K562 (cell line): ENCODE data around the gene SGCG.

ENCODE experiments used
- FOSL1 ChIP-seq: fragments of 200-800 bp; sonication (Bioruptor generic); conservative IDR thresholded peaks from 2 replicates; pipeline ENCODE4 v1.6.1; 2016; ENCODE audit warnings: missing genetic modification characterization, missing compliant biosample characterization
- POLR2A ChIP-seq: fragments of 450-650 bp; conservative IDR thresholded peaks from 2 replicates; pipeline ENCODE4 v1.6.1; 2016
- SMAD1 ChIP-seq: fragments of 150-350 bp; IDR thresholded peaks from 2 replicates; pipeline ENCODE4 v1.6.1; 2014; ENCODE audit warnings: low read length, low read depth; ENCODE audit not compliant: partially characterized antibody
- STAT5B ChIP-seq: fragments of 250-450 bp; sonication (Bioruptor Pico); IDR thresholded peaks from 2 replicates; pipeline ENCODE4 v1.8.0; 2021; ENCODE audit warnings: mild to moderate bottlenecking, inconsistent platforms
- SUPT5H ChIP-seq: fragments of 450-650 bp; IDR thresholded peaks from 2 replicates; pipeline ENCODE4 v1.6.1; 2016
- ZNF24 ChIP-seq: fragments of 450-650 bp; IDR thresholded peaks from 2 replicates; pipeline ENCODE4 v1.6.1; 2016
- ZNF274 ChIP-seq: IDR thresholded peaks from 2 replicates; pipeline ENCODE4 v1.6.1; 2011; ENCODE audit warnings: low read depth, mild to moderate bottlenecking, low read length, moderate library complexity, borderline replicate concordance
- TF ChIP-seq, protein P1 (sequence below), 3 experiments: IDR thresholded peaks in 2 of 3; conservative IDR thresholded peaks in 1 of 3; 2 replicates each; pipeline ENCODE4 v1.5.1; 2011 to 2012; ENCODE audit warnings: low read length in 3 of 3, mild to moderate bottlenecking in 3 of 3, control low read depth in 2 of 3, improper control_type of control experiment in 1 of 3, inconsistent platforms in 1 of 3, low read depth in 1 of 3, mixed read lengths in 1 of 3, moderate library complexity in 1 of 3; ENCODE audit not compliant: insufficient read depth in 2 of 3

DNA sequence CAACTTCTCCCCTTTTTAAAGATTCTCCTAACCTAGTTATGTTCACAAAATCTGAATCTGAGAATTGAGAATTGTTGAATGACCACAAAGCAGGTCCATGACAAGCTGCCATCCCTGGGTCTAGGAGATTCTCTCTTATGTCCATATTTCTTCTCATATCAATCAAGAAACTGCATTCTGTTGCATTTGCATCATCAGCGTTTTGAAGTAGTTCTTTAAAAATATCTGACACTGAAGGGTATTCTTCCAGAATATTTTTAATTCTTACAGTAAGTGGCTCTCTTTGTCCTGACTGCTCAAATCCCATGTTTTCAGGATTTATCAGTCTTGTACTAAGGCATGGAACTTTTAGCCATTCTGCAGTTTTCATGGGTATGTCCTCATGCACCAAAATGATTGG, 158.4 kb downstream of the SGCG start:
- TF ChIP-seq SMAD1 = no peak
- TF ChIP-seq POLR2A = no peak
- TF ChIP-seq ZNF274 = no peak
- no peak for TF ChIP-seq STAT5B
- TF ChIP-seq FOSL1 = no peak
- TF ChIP-seq, protein P1, sequence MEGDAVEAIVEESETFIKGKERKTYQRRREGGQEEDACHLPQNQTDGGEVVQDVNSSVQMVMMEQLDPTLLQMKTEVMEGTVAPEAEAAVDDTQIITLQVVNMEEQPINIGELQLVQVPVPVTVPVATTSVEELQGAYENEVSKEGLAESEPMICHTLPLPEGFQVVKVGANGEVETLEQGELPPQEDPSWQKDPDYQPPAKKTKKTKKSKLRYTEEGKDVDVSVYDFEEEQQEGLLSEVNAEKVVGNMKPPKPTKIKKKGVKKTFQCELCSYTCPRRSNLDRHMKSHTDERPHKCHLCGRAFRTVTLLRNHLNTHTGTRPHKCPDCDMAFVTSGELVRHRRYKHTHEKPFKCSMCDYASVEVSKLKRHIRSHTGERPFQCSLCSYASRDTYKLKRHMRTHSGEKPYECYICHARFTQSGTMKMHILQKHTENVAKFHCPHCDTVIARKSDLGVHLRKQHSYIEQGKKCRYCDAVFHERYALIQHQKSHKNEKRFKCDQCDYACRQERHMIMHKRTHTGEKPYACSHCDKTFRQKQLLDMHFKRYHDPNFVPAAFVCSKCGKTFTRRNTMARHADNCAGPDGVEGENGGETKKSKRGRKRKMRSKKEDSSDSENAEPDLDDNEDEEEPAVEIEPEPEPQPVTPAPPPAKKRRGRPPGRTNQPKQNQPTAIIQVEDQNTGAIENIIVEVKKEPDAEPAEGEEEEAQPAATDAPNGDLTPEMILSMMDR (IDR thresholded peaks at IDR 0.05 in 2 of 3, conservative IDR thresholded peaks at IDR 0.05 in 1 of 3; ENCODE audit: insufficient read depth in 2 of 3, low read depth in 1 of 3, low read length in 3 of 3) = no peak
- no peak for TF ChIP-seq ZNF24
- no peak for TF ChIP-seq SUPT5H
